Measurements from ENCODE around the gene CCDC57.
"Not testable (repeated sequence)": the region's sequence is repeated elsewhere in the genome, so short reads cannot be mapped to it uniquely, and the experiment has no call there.

CCDC57 gene, protein sequence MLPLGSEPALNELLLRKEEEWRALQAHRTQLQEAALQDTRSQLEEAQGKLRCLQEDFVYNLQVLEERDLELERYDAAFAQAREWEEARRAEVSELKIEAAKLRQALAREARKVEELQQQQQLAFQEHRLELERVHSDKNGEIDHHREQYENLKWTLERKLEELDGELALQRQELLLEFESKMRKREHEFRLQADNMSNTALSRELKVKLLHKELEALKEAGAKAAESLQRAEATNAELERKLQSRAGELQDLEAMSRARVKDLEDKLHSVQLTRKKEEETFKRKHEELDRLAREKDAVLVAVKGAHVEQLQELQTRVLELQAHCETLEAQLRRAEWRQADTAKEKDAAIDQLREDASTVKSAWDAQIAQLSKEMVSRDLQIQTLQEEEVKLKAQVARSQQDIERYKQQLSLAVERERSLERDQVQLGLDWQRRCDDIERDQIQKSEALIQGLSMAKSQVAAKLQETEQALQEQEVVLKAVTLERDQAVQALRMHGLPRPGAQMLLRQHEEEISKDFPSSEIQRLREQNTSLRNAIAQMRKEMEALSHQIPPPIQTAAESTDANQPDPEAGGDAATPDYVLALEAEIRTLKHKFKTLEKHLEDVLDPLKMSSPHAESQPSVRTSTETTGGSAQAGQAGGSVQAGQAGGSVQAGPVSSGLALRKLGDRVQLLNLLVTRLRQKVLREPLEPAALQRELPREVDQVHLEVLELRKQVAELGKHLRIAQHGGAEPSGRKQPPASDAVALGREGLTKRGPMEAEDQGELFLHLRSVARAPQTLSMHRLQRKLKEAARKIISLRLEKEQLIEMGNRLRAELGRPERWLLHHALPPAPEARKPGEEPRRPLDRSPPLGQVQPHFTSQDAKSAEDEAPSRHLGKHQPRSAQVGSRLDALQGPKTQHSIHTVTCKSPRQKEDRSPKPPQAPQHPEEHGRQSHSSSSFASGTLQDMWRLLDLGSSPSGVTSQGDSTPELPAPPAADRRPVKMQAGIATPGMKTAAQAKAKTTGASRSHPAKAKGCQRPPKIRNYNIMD

DNA sequence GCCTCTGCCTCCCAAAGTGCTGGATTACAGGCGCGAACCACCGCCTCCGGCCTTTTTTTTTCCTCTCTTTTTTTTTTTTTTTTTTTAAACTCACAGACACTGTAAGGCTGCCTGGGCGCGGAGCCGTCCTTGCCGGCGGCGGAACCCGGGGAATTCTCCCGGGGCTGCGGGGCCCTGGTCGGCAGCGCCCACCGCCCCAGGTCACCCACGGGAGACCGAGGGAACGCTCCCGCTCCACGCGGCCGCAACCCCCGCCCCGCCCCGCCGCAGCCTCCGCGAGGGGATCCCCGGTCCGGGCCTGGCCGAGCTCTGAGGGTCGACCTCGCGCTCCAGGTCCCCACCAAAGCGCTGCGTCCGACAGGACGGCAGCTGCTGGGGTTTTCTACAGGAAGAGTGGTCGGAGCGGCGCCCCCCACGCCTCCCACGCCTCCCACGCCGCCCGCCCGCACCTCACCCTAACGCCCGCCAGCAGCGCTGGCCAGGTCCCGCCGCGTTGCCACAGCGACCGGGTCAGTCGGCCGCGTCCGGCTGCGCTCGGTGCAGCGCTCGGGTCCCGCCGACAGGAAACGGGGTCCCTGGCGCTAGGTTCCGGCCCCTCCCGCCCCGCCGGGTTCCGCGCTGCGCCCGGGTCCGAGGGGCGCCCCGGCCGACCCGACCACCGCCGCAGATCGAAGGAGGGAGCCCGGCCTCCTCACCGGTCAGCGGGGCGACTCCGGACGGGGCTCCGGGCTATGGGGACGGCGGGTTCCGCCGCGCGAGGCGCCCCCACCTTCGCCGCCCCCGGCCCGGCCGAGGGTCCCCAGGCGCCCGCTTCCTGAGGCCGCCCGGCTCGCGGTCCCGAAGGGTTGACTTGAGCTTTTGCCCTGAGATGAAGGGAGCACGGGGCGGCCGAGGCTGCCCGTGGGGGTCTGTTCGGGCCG, at the start of gene CCDC57:
Gene CCDC57, minus strand, starts transcription at position 512 of the 920 bp plus-strand sequence. CDS start 10,898 bp downstream, outside the sequence.
- DNase-seq (ENCODE audit: low spot score) = no peak

DNA sequence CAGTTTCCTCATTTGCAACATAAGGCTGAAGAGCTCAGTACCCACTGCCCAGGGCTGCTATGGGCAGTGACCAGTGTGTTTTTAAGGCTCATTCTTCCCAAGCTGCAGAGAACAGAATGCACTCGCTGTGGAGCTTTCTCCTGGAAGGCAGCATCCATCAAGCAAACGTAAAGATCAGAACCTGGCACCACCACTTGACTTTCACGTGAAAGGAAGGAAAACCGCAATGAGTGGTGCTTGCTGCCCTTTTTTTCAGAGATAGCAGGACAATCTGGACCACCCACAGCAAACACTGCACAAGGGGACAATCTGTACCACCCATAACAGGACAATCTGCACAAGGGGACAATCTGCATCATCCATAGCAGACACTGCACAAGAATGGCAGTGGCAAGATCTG, 49.7 kb upstream of the CCDC57 start:
- DNase-seq (ENCODE audit: low spot score) = no peak

DNA sequence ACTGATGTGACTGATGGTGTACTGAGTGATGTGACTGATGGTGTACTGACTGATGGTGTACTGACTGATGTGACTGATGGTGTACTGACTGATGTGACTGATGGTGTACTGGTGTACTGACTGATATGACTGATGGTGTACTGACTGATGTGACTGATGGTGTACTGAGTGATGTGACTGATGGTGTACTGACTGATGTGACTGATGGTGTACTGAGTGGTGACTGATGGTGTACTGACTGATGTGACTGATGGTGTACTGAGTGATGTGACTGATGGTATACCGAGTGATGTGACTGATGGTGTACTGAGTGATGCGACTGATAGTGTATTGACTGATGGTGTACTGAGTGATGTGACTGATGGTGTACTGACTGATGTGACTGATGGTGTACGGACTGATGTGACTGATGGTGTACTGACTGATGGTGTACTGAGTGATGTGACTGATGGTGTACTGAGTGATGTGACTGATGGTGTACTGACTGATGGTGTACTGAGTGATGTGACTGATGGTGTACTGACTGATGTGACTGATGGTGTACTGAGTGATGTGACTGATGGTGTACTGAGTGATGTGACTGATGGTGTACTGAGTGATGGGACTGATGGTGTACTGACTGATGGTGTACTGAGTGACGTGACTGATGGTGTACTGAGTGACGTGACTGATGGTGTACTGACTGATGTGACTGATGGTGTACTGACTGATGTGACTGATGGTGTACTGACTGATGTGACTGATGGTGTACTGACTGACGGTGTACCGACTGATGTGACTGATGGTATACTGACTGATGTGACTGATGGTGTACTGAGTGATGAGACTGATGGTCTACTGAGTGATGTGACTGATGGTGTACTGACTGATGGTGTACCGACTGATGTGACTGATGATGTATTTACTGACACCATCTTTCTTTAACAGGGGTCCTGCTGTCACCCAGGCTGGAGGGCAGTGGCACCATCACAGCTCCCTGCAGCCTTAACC, 47.6 kb upstream of the CCDC57 start:
- not testable (repeated sequence) for DNase-seq (ENCODE audit: low spot score)

DNA sequence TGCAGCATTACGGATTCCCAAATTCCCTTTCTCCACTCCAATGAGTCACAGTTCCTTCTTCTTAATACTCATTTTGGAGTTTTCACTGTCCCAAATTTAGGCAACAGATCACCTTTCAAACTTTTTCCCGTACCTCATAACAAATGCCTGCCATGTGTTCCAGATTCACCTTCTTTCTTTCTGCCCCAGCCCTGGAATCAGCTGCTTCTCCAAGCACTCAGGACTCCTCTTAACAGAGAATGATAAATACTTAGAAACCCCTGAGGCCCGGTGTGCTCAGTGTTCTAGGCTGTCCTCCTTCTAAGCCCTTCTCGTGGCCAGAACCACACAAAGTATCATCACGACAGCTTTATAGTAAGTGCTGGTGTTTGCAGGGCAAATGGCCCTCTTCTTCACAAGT, 45.9 kb upstream of the CCDC57 start:
- DNase-seq (ENCODE audit: low spot score) = no peak

DNA sequence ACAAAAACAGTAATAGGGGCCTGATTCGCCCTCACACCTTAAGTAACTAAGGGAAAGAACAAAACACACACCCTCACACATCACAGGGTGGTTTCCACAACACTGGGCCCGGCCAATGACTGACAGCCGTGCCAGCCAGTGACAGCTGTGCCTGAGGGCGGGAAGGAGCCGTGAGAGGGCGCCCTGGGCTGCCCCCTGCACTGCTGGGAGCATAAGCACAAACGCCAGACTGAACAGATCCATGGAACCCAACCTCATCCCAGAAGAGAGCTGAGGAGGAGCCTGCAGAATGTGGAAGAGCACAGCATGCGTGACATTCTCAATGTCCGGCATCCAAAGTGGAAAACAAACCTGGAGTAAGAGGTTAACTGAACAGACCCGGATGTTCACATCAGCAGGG, 44.8 kb upstream of the CCDC57 start:
- peak; percentile 82 for DNase-seq (ENCODE audit: low spot score)

DNA sequence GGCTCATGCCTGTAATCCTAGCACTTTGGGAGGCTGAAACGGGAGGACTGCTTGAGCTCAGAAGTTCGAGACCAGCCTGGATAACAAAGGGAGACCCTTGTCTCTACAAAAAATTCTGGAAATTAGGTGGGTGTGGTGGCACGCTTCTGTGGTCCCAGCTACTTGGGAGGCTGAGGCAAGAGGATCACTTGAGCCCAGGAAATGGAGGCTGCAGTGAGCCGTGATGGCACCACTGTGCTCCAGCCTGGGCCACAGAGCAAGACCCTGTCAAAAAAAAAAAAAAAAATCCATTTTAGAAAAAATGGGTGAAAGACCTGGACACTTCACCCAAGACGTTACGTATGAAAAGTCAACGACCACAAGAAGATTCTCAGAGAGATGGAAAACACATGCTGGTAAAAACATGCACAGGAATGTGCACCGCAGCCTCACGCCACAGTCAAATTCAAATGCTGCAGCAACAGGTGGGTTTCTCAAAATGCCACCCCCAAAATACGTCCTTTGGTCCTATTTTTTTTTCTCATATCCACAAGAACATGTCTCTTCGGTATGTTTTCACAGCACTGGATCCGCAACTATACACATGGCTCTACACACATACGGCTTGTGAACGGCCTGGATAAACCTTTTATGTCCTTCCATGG, 43.7 kb upstream of the CCDC57 start:
- DNase-seq (ENCODE audit: low spot score) = no peak

DNA sequence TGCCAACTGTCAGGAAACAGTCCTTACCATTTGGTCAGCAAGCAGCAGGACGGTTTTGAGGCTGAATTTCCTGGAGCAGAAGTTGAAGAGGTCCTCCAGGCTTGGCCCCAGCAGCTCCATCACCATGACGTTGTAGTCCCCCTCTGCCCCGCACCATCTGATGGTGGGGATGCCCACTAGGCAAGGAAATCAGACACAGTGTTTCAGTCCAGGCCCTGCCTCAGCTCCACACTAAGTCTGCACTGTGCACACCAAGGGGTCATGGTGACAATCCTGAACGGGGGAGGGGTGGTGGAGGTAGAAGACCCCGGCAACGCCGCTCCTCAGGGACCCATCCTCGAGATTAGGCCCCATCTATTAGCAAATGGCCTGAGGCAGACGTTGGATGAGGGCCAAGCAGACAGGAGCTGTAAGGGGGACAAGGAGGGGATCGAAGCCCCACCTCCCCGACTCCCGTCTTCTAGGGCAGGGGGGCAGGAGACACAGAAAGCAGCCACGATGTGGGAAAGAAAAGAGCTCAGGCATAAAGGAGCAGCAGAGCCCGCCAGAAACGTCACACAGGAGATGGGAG, 42.8 kb upstream of the CCDC57 start:
- DNase-seq (ENCODE audit: low spot score) = no peak

DNA sequence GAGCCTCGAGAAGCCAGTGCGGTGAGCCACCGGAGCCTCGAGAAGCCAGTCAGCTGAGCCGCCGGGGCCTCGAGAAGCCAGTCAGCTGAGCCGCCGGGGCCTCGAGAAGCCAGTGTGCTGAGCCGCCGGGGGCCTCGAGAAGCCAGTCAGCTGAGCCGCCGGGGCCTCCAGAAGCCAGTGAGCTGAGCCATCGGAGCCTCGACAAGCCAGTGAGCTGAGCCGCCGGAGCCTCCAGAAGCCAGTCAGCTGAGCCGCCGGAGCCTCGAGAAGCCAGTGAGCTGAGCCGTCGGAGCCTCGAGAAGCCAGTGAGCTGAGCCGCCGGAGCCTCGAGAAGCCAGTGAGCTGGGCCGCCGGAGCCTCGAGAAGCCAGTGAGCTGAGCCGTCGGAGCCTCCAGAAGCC, 42.1 kb upstream of the CCDC57 start:
- DNase-seq (ENCODE audit: low spot score) = not testable (repeated sequence)

DNA sequence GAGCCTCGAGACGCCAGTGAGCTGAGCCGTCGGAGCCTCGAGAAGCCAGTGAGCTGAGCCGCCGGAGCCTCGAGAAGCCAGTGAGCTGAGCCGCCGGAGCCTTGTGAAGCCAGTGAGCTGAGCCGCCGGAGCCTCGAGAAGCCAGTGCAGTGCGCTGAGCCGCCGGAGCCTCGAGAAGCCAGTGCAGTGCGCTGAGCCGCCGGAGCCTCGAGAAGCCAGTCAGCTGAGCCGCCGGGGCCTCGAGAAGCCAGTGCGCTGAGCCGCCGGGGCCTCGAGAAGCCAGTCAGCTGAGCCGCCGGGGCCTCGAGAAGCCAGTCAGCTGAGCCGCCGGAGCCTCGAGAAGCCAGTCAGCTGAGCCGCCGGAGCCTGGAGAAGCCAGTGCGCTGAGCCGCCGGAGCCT, 41.5 kb upstream of the CCDC57 start:
- DNase-seq (ENCODE audit: low spot score) = not testable (repeated sequence)

DNA sequence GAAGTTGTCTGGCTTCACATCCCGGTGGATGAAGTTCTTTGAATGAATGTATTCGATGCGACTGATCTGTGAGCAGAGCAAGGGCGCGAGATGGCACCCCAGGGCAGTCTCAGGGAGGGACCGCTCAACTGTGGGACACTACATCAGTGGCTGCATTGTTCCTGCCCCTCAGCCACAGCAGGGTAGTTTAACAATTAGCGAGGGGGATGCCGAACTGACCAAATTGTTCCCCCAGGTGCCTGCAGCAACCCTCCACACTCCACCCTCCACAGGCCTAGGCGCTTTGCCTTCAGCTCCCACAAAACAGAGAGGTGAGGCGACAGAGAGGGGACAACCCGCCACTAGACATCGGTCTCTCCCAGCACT, 40.5 kb upstream of the CCDC57 start:
- DNase-seq (ENCODE audit: low spot score) = no peak

DNA sequence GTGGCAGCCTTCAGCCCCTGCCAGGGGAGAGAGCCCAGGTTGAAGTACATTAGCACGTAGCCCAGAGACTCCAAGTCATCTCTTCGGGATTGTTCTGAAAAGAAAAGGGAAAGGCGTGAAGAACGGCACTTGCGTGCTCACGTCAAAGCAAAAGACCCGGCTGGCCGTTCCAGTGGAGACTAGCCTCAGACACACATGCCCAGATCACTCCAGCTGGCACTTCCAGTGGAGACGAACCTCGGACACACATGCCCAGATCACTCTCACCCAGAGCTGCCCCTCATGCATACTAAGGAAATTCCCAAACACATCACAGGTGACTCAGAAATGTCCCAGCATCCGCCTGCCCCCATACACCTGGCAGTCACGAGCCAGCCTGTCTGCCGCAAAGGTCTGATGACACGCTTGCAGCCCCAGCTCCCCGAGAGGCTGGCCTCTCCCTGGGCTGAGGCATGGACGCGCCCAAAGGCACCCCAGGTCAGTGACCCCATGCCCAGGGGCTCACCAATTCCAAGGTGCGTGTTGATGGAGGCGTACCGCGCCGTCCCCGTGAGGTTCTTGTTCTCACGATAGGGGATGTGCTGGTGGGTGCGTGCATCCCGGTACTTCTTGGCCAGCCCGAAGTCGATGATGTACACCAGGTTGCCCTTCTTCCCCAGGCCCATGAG, 40.0 kb upstream of the CCDC57 start:
- no peak for DNase-seq (ENCODE audit: low spot score)

DNA sequence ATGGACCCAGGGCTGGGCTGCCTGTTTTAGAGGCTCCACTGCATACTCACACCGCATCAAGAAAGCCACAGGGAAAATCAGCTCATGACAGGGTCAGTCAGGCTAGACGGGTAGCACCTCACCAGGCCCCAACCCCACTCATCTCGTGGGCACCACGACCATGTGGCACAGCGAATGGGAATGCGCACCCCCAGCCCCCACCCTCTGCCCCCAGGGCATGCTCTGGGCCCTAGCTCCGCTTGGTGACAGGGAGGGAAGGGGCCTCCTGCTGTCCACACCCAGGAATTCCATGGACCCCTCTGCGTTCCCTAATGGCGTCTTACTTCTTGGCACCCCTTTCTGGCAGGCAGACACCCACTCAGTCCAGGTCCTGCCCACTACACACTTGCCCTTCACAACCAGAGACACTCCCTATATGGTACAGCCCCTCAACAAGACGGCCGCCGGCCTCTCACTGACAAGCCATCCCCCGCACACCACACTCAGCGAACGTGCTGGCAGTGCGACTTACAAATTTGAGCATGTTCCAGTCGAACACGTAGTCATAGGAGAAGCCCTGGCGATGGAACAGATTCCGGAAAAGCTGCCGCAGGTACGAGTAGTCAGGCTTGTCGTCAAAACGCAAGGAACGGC, 38.3 kb upstream of the CCDC57 start:
- no peak for DNase-seq (ENCODE audit: low spot score)

DNA sequence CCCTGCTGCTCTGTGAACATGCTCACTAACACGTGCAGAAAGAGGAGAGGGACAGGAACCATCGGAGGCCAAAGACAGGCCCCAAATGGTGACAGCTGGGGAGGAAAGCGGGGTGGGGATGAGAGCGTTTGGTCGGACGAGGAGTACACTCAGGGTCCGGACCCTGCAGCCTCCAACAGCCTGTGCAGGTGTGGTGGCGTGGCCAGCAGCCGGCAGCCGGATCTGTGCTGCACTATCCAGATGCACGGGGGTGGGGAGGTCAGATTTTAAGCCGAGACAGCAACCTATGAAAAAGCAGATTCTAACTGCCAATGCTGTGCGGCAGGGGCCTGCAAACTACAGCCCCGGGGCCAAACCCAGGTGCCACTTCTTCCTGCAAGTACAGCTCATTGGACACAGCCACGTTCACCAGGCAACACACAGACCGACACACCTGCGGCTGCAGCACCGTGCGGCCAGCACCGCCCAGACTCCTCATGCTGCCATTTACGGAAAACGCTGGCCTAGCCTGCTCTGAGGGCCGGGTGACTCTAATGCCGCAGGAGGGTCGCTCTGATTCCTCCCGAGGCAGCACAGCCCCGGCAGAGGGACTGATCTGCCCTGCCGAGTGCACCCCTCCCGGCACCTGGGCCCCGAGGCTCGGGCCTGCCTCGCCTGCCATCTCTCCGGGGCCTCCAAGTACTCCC, 37.4 kb upstream of the CCDC57 start:
- DNase-seq (ENCODE audit: low spot score) = no peak

DNA sequence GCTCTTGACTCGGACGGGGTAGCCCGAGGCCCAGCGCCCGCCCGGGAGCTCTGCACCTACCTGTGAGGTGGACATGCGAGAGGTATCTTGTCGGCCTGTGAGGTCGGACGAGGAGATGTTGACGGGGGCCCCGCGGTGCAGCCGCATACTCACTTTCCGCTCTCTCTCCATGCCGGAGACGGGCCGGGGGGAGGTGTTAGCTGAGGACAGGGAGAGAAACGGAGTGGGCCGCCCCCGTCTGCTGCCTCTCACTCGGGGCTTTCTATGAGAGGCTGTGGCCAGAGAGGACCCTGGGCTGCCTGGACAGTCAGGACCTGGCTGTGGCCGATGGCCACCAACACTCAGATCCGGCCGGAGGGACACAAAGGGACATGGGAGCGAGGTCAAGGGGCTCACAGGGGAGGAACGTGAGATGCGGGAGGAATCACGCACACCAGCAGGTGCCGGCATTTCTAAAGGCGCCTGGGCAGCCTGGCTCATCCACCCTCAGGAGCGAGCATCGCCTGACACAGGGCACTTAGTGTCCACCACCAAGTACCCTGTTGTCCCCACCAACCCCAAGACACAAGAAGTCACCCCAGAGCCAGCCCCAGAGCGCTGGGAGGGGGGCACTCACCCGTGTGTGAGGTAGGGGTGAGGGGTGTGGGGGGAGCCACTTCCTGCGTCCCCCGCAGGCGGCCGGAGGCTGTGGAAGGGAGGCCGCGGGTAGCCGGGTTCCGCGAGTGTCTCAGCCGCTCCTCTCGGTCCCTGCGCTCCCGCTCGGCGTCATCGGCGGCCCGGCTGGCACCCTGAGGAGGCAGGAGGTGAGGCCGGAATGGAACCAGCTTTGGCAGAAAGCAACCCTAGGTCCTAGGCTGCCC, 36.4 kb upstream of the CCDC57 start:
- DNase-seq (ENCODE audit: low spot score) = no peak

DNA sequence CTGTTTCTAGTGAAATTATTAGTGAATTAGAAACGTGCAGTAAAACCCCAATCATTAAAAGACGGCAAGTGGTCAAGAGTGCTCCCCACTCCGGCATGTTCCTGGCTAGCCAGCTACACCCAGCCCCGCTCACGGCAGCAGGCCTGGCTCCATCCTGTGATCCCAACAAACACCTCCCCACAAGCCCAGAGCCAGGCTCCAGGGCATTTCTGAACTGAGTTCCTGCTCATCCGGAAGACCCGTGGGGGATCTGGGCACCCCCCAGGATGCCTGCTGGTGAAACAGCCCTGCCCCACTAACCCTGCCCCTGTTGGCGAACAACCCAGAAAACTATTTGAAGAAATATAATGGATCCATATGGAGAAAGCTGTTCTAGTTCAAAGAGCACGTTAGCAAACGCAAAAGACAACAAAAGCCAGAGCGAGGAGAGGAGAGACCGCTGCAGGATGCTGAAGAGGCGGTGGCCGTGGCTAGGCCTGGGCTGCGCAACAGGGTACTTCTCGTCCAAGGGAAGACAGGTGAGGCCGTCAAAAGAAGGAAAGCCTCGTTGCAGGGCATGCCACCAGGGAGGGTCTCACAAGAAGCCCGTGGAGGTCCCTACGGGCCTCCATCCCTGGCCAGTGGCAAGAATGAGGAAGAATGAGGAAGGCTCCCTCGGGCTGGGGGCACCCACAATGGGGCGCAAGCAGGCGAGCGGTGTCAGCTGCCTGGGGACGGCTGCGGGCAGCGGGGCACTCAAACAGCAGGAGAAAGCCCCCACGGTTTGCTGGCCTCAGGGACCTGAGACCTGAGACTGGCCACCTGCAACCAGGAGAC, 35.4 kb upstream of the CCDC57 start:
- DNase-seq (ENCODE audit: low spot score) = no peak

DNA sequence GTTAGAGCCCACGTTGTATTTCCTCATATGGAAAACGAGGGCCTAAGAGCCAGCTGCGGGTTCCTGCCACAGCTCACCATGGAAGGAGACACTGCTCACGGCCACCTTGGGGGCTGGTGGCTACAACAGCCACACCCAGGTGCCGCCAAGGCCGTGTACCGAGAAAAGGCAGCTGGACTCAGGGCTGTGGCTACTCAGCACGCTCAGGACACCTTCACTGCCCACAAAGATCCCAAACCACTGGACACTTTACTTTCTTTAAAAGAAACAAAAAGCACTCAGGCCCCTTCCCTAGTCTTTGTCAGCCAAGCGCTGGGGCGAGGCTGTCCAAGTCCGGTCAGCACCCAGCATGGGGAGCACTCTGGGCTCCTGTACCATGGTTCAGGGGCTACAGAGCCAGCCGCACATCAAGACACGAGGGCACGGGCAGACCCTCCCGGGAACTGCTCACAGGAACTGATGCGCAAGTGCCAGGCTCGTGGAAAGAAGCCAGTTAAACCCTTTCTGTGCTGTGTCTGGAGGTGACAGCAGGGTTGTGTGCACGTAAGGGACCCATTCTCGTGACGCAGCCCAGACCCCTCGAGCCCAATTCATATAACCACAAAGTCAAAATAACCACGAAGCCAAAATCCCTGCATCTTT, 34.7 kb upstream of the CCDC57 start:
- no peak for DNase-seq (ENCODE audit: low spot score)
